Measurements from ENCODE around the gene RRAS2. TPM values are rescaled to one million over a fixed set of nuclear protein-coding genes. Genes with fewer than 3 reads are reported as not detected.

Gene RRAS2
- total and polyA plus RNA-seq, 2 of the 4 experiments (the other 2 are of a cell fraction) = 85.5 to 106 TPM

DNA sequence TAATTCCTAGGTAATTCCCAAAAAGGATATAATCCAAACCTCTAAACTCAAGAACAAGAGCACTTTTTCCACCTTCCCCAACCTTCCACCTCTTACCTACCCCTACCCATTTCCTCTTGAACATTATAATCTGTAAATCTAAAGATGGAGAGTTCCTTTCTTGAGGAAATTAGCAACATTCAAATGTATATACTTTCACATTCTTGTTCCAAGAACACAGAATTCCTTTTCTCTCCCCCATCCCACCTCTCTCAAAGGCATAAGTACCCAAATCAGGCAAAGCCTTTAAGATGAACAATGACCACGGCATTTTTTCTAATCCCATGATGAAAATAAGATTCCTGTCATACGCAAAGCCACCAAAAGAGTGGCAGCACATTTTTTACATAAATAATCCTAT, 18.3 kb downstream of the RRAS2 start:
- dilution Hi-C loops (cut with HindIII; ENCODE audit: low sequenced_read_pairs, unreplicated experiment) (no loop called here), intact Hi-C loops (cut with micrococcal nuclease) (no loop called here), in situ Hi-C loops (cut with MboI; ENCODE audit: low sequenced_read_pairs) (no loop called here)
- POLR2A ChIA-PET (ENCODE audit: unreplicated experiment) = no interaction called here
- no CpG with 5 or more reads among the region's 2 CpGs for WGBS, 2 experiments (ENCODE audit: extremely low coverage in 2 of 2, insufficient read length in 1 of 2)
- DNase-seq (no peak), ATAC-seq (ENCODE audit: low read depth) (no peak)
- no peak overlapping the region for H3K23ac ChIP-seq (ENCODE audit: low read depth, low read length)
- H4K5ac ChIP-seq (ENCODE audit: low read depth, low read length) = no peak overlapping the region; the same call in 1 of the 2 replicates
- H3K36me3 ChIP-seq (ENCODE audit: control insufficient read depth, insufficient read depth, low read length) = no peaks in the 10 kb centered on the region
- no peak overlapping the region; the same call in 1 of the 2 replicates for H3K18ac ChIP-seq (ENCODE audit: low read depth, low read length)
- H4K91ac ChIP-seq (ENCODE audit: insufficient read depth, low read depth, low read length) = no peak overlapping the region
- no peak overlapping the region for H3K27ac ChIP-seq (ENCODE audit: insufficient read depth, low read length)
- TF ChIP-seq SMC3 (IDR thresholded peaks at IDR 0.05; ENCODE audit: low read depth, low read length) (no peak), FOS (IDR thresholded peaks at IDR 0.05; ENCODE audit: low read depth, low read length) (no peak), MAFK (IDR thresholded peaks at IDR 0.05; ENCODE audit: low read depth, low read length) (no peak), CEBPB (IDR thresholded peaks at IDR 0.05; ENCODE audit: low read depth, low read length) (no peak), CTCF (conservative IDR thresholded peaks at IDR 0.05; ENCODE audit: low read depth, low read length) (no peak), POLR2A (IDR thresholded peaks at IDR 0.05; ENCODE audit: low read depth, low read length) (no peak), RFX5 (IDR thresholded peaks at IDR 0.05; ENCODE audit: low read depth, low read length) (no peak), RAD21 (IDR thresholded peaks at IDR 0.05; ENCODE audit: low read length) (no peak)
- TF ChIP-seq, protein P1, sequence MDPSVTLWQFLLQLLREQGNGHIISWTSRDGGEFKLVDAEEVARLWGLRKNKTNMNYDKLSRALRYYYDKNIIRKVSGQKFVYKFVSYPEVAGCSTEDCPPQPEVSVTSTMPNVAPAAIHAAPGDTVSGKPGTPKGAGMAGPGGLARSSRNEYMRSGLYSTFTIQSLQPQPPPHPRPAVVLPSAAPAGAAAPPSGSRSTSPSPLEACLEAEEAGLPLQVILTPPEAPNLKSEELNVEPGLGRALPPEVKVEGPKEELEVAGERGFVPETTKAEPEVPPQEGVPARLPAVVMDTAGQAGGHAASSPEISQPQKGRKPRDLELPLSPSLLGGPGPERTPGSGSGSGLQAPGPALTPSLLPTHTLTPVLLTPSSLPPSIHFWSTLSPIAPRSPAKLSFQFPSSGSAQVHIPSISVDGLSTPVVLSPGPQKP (IDR thresholded peaks at IDR 0.05; ENCODE audit: borderline replicate concordance, low read depth, low read length) = no peak
- H3K14ac ChIP-seq (replicated peaks; ENCODE audit: low read depth, low read length) = no peak overlapping the region; the same call in 1 of the 2 replicates
- no peak overlapping the region for H2AK9ac ChIP-seq (replicated peaks; ENCODE audit: low read depth, low read length, poor library complexity)
- H3K27me3 ChIP-seq (ENCODE audit: control insufficient read depth, insufficient read depth, low read length) = no peaks in the 10 kb centered on the region
- peaks cover 68% of the 10 kb centered on the region for H4K20me1 ChIP-seq (ENCODE audit: insufficient read depth, low read length)
- H3K4me2 ChIP-seq (ENCODE audit: low read depth, low read length) = peak overlapping the region; percentile 37; the same call in 1 of the 2 replicates
- H2AFZ ChIP-seq (replicated peaks; ENCODE audit: low read length, poor library complexity) = no peak overlapping the region
- no peaks in the 10 kb centered on the region; the same call in 1 of the 2 replicates for H3K9me3 ChIP-seq (ENCODE audit: control insufficient read depth, insufficient read depth, low read length)
- H3K56ac ChIP-seq (ENCODE audit: extremely low read depth, insufficient read depth, low read length) = no peak overlapping the region
- H3K9me1 ChIP-seq (ENCODE audit: insufficient read depth, low read length) = no peaks in the 10 kb centered on the region; the same call in none of the 2 replicates
- H3K79me1 ChIP-seq (ENCODE audit: low read depth in 1 of 2, low read length in 2 of 2) = peaks cover 3 to 64% of the 10 kb centered on the region in 2 experiments; a peak in 3 of 4 replicates
- CTCF ChIA-PET = no interaction called here
- H4K8ac ChIP-seq (ENCODE audit: low read depth in 2 of 2, low read length in 2 of 2) = peak overlapping the region in 1 of 2 experiments; percentile 4; a peak in 1 of 4 replicates
- no TSS peak for BruUV-seq (replicated peaks)
- H3K4ac ChIP-seq (ENCODE audit: low read depth, low read length) = 0 out of 2 replicates have a peak overlapping the region, but pooled peaks have one; percentile 13
- no peak overlapping the region for H3K9ac ChIP-seq (ENCODE audit: low read depth, low read length)
- H2BK15ac ChIP-seq (ENCODE audit: low read depth, low read length) = no peak overlapping the region
- no peak overlapping the region for H2BK20ac ChIP-seq (ENCODE audit: low read depth, low read length)
- H2AK5ac ChIP-seq (ENCODE audit: low read depth, low read length) = no peak overlapping the region
- H3K4me1 ChIP-seq (ENCODE audit: control insufficient read depth, insufficient read depth, low read length) = peaks cover 8% of the 10 kb centered on the region; the same call in 1 of the 2 replicates
- no peak overlapping the region for H3K4me3 ChIP-seq (ENCODE audit: insufficient read depth, low read depth, low read length)
- peak overlapping the region; percentile 44 for H2BK5ac ChIP-seq (ENCODE audit: low read depth, low read length, poor library complexity, severe bottlenecking)
- H2BK120ac ChIP-seq (ENCODE audit: low read depth, low read length) = no peak overlapping the region
